Coronary artery (tissue), 2 donors: ENCODE results near the gene LAMA3.

Source experiments
- DNase-seq: peaks from one replicate; pipeline ENCODE4 v3.0.0-alpha.2; 2017; ENCODE audit warnings: low spot score
- H3K27ac ChIP-seq, 2 donors: fragments of 200-600 bp; sonication (generic); one replicate each; pipeline ENCODE4 v1.5.1; 2016 to 2019
- H3K4me3 ChIP-seq: fragments of 200-600 bp; sonication (generic); 2 replicates; pipeline ENCODE4 v1.5.1; 2016; ENCODE audit warnings: mild to moderate bottlenecking, moderate library complexity
- CTCF ChIP-seq: fragments of 200-600 bp; sonication (generic); IDR thresholded peaks from one replicate; pipeline ENCODE4 v1.5.1; 2019; ENCODE audit warnings: antibody characterized with exemption

LAMA3 gene

GRCh38 chr18:23845988-23846630, 156.9 kb downstream of the LAMA3 start:
- Histone ChIP-seq H3K4me3 (no peak overlapping the region), H3K27ac (no peak overlapping the region)
- DNase-seq = no peak
- no peak for TF ChIP-seq CTCF

GRCh38 chr18:23847321-23847986, 158.2 kb downstream of the LAMA3 start:
- Histone ChIP-seq H3K4me3 (no peak overlapping the region), H3K27ac (no peak overlapping the region)
- DNase-seq = no peak
- no peak for TF ChIP-seq CTCF

DNA sequence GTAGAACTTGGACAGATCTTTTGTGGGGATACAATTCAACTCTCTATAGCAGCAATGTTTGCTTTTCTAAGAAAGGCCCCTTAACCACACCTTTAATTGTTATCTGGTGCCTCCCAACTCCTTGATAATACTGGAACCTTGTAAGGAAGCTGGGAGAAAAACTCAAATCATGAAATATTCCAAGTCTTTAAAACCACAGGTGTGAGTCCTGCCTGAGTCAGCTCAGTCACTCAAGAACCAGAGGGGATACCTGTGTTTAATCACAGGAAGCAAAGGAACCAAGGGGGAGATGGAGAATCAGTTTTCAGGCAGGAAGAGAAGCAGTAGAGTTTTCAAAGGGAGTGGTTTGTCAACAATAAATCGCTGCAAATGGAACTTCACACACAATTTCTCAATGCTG, 159.9 kb downstream of the LAMA3 start:
- no peak overlapping the region for H3K27ac ChIP-seq
- no peak for DNase-seq
- no peak for TF ChIP-seq CTCF
- no peak overlapping the region for H3K4me3 ChIP-seq

GRCh38 chr18:23850215-23850614, 161.0 kb downstream of the LAMA3 start:
- no peak for TF ChIP-seq CTCF
- Histone ChIP-seq H3K4me3 (no peak overlapping the region), H3K27ac (no peak overlapping the region)
- DNase-seq = no peak

DNA sequence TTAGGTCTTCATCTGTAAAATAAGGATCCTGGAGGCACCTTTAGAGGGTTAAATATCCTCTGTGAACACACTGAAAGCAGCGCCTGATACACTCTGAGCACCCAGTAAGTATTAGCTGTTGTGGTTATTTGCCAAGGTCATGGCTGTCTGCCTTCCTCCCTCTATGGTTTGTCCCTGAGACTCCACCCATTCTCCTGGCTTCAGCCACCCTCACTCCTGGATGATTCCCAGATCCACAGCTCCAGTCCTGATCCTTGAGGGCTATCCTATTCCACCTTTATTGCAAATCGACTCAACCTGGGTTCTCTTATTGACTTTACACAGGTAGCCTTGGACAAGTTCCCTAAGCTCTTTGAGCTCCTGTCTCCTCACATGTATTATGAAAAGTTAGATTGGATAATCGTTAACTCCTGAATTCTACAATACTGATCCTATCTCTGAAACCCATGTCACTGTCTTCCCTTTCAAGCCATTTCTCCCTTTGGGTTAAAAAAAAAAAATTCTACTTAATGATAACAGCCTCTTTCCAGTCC, 162.3 kb downstream of the LAMA3 start:
- no peak for DNase-seq
- no peak overlapping the region for H3K4me3 ChIP-seq
- H3K27ac ChIP-seq = no peak overlapping the region
- TF ChIP-seq CTCF = no peak

DNA sequence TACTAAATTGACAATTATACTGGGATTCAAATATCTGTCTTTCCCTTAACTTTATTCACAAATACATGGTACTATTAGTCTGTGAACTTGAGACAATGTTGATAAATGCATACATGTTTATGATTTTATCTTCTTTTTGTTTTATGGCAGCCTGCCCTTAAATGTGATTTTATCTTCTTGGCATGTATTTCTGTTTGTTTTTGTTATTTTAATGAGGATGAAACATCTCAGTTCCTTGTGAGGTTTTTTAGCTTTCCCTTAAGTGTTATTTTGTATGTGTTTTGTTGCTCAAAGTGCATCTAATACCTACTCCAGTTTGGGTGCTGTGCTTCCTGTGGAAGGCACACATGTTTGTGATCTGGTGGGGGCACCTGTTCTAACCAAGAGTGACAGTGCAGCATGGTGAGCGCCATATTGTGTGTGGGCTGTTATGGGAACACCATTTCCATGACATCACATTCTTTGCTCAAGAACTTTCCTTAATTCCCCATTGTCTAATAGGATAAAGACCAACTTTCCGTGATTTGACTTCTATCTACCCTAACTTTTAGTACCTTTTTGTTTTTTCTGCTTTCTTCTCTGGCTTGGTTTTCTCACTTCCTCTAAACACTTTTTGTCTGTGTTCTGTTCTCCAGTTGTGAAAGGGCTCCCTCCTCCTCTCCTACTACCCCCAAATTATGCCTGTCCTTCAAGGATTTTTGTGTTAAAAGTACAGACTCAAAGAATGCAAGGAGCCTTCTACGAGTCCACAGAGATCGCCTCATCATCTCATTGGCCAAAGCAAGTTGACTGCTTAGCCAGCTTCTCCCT, 163.2 kb downstream of the LAMA3 start:
- no peak for DNase-seq
- Histone ChIP-seq H3K27ac (no peak overlapping the region), H3K4me3 (no peak overlapping the region)
- TF ChIP-seq CTCF = no peak
